GM12892 (cell line): ENCODE measurements around the gene KCNIP1.

Experiments used
- POLR2A ChIP-seq: IDR thresholded peaks from 2 replicates; pipeline ENCODE4 v1.6.1; 2011; ENCODE audit warnings: low read depth, low read length, control low read depth
- POLR2AphosphoS5 ChIP-seq: IDR thresholded peaks from 2 replicates; pipeline ENCODE4 v1.6.1; 2011; ENCODE audit warnings: low read depth, low read length, control low read depth

DNA sequence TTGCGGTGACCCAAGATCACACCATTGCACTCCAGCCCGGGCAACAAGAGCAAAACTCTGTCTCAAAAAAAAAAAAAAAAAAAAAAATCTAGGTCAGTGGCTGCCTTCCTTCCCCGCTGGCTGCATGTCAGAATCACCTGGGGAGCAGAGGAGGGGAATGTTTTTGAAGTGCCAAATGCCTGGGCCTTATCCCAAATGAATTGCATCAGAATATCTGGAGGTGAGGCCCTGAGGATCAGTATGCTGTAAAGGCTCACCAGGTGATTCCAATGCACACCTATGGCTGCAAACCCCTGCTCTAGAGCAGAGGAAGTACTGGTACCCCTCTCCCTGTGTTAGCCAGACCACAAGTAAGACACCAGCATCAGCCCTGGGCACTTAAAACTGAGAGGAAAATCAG is 235.0 kb downstream of the KCNIP1 start:
- TF ChIP-seq POLR2A (no peak), POLR2AphosphoS5 (no peak)
